Amniotic epithelial cell (primary cell): Measurements from ENCODE around the gene CCDC18.
"Not testable (repeated sequence)": the region's sequence is repeated elsewhere in the genome, so short reads cannot be mapped to it uniquely, and the experiment has no call there.

ENCODE experiments used
- DNase-seq: peaks from one replicate; pipeline ENCODE4 v3.0.0-alpha.2; 2010; ENCODE audit warnings: low read depth

The CCDC18 gene

DNA sequence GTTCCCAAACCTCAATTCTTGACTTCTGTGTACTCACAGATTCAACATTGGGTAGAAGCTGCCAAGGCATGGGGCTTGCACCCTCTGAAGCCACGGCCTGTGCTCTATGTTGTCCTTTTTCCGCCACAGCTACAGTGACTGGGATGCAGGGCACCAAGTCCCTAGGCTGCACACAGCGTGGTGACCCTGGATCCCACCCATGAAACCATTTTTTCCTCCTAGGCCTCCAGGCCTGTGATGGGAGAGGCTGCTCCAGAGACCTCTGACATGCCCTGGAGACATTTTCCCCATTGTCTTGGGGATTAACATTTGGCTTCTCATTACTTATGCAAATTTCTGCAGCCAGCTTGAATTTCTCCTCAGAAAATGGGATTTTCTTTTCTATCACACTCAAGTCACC lies 62.7 kb downstream of the CCDC18 start:
- not testable (repeated sequence) for DNase-seq

DNA sequence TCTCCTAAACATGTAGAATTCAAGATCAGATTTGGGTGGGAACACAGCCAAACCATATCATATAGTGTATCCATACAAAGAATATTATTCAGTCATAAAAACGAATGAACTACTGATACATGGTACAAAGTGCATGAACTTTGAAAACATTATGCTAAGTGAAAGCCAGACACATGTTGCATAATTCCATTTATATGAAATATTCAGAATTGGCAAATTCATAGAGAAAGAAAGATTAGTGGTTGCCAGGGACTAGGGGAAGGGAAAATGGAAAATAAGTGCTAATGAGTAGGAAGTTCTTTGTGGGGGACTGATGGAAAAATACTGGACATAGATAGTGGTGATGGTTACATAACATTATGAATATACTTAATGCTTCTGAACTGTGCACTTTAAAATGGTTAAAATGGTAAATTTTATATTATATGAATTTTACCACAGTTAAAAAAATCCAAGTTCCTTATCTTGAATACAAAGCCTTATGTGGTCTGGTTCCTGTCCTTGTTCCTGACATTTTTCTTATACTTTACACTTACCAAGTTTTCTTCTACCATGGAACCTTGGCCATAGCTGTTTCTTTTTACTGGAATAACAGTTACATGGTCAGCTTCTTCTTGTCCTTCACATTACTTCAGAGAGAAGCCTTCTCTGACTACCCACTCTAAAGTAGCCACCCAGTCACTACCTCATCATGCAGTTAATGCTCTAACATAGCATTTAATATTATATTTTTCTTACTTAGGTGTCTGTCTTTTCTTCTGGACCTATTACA lies 64.0 kb downstream of the CCDC18 start:
- DNase-seq: peak; percentile 12

GRCh38 chr1:93251966-93252365 lies 71.4 kb downstream of the CCDC18 start:
- no peak for DNase-seq

DNA sequence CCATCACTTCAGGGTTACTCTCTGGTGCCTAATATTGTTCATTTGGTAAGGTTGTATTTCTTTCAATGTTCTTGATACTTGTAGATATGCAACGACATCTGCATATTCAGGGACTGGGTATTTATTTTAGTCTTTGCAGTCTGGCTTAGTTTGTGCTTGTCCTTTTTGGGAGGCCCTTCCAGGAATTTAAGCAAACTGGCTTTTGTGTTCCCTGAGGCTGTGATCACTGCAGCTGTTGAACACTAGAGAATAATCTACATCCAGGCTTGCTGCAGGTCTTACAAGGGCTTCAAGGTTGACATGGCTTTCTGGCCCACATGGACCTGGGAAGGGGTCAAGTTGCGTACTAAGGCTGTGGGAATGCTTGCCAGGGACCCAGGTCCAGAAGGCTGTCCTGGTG lies 72.1 kb downstream of the CCDC18 start:
- no peak for DNase-seq

- DNase-seq: no peak
Observed at GRCh38 chr1:93253516-93253915, 73.0 kb downstream of the CCDC18 start.

DNA sequence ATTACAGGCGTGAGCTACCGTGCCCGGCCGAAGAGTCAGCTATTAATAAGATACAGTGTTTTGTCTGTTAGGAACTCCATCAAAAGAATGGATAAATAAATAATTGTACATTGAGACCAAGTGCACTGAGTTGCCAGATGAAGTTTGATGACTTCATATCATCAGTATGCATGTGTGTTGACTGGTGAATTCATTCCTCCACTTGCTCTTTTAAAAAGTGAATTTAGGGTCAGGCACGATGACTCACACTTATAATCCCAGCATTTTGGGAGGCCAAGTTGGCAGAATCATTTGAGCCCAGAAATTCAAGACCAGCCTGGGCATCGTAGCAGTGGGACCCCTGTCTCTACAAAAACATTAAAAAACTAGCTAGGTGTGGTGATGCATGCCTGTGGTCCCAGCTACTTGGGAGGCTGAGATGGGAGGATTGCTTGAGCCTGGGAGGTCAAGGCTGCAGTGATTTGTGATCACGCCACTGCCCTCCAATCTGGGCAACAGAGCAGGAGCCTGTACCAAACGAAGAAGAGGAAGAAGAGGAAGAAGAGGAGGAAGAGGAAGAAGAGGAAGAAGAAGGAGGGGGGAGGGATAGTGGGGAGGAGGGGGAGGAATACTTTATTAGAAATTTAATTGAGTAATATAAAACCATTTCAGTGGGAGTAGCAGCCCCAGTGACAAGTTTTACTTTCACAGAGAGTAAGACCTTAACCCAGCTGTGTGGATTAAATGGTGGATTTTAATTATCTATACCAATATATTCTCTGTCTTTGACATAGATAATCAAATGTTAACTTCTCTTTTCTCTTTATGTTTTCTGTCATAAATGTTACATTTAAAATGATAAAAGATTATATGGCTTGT lies 74.9 kb downstream of the CCDC18 start:
- peak; percentile 58 for DNase-seq

DNA sequence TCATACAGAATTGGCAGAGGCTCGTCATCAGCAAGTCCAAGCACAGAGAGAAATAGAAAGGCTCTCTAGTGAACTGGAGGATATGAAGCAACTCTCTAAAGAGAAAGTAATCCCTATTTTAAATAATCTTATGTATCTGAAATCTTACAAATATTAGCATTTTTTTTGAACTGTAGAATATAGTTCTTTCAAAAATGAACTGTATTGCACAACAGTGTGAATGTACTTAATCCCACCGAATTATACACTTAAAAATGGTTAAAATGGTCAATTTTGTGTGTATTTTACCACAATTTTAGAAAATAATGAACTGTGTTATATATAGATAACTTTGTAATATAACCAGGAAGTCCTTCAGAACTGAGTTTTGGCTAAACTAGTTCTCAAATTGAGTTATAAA lies 75.9 kb downstream of the CCDC18 start:
- DNase-seq: no peak

- no peak for DNase-seq
Observed at GRCh38 chr1:93257889-93258288, 77.4 kb downstream of the CCDC18 start.

DNA sequence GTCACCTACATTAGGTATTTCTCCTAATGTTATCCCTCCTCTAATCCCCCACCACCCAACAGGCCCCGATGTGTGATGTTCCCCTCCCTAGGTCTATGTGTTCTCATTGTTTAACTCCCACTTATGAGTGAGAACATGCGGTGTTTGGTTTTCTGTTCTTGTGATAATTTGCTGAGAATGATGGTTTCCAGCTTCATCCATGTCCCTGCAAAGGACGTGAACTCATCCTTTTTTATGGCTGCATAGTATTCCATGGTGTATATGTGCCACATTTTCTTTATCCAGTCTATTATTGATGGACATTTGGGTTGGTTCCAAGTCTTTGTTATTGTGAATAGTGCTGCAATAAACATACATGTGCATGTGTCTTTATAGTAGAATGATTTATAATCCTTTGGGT lies 80.2 kb downstream of the CCDC18 start:
- not testable (repeated sequence) for DNase-seq

DNA sequence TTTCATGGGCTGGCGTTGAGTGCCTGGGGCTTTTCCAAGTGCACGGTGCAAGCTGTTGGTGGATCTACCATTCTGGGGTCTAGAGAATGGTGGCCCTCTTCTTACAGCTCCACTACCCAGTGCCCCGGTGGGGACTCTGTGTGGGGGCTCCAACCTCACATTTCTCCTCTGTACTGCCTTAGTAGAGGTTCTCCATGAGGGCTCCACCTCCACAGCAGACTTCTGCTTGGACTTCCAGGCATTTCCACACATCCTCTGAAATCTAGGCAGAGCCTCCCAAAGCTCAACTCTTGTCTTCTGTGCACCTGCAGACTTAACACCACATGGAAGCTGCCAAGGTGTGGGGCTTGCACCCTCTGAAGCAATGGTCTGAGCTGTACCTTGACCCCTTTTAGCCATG lies 82.1 kb downstream of the CCDC18 start:
- no peak for DNase-seq

- DNase-seq: not testable (repeated sequence)
Observed at GRCh38 chr1:93268888-93269287, 88.4 kb downstream of the CCDC18 start.

- DNase-seq: not testable (repeated sequence)
Observed at GRCh38 chr1:93275262-93275633, 94.7 kb downstream of the CCDC18 start.

DNA sequence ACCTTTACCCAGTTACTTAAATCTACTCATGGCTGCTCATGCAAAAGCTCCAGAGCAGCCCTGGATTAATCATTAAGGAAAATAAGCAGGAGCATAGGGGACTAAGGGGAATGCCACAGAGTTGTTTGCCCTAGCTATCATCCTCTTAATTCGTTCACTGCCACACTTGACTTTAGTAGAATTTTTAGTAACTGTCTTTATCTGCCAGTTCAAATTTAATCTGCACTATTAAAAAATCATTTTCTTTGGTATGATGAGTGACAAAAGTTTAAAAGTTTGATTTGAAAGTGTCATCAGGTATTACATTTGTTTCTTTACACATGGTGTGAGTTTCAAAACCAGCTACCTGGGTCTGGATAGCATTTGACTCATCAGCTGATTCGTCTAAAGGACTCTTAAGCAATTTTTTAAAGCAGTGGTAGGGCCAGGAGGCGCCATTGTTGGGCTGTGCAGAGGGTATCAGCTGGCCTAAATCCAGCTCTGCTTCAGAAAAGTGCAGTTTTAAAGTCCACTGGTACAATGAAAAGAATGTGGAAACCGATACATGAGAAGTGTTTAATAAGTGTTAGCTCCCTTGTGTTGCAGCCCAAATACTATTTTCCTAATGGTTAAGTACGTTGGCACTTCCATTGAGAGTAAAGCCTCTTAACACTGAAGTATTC lies 95.2 kb downstream of the CCDC18 start:
- peak; percentile 17 for DNase-seq

DNA sequence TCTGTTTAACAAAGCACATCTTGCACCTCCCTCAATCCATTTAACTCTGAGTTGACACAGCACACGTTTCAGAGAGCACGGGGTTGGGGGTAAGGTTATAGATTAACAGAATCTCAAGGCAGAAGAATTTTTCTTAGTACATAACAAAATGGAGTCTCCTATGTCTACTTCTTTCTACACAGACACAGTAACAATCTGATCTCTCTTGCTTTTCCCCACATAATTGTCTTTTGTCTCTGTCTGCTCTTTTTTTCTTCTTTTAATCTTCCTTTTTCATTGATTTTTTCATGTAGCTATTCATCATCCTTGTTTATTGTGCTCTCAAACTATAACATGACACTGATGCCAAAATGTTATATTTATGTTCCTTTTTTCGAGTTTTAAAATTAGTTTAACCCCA lies 97.0 kb downstream of the CCDC18 start:
- not testable (repeated sequence) for DNase-seq

GRCh38 chr1:93283496-93283895 lies 103.0 kb downstream of the CCDC18 start:
- DNase-seq: no peak

GRCh38 chr1:93288558-93288957 lies 108.0 kb downstream of the CCDC18 start:
- peak; percentile 6 for DNase-seq

- DNase-seq: no peak
Observed at GRCh38 chr1:93296555-93297154, 116.1 kb downstream of the CCDC18 start.

DNA sequence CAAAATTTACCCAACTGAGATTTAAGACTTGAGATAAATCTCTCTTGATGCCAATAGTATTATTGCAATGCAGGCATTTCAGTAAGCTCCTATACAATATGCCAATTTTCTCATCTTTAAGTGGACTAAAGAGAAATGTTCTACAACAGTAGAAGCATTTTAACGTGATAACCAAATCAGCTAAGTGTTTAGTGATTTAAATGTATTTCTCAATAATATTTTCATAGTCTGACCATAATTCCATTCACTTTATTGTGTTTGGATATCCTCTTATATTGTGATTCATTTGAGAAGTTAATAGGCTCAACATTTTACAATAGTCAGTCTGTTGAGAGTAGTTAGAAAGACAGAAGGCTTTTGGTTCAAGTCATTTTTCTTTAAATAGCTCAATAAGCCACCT lies 120.6 kb downstream of the CCDC18 start:
- DNase-seq: no peak

- no peak for DNase-seq
Observed at GRCh38 chr1:93302078-93302477, 121.6 kb downstream of the CCDC18 start.

GRCh38 chr1:93304716-93305138 lies 124.2 kb downstream of the CCDC18 start:
- peak; percentile 83 for DNase-seq

GRCh38 chr1:93306920-93307319 lies 126.4 kb downstream of the CCDC18 start:
- no peak for DNase-seq

- DNase-seq: no peak
Observed at GRCh38 chr1:93313026-93313425, 132.5 kb downstream of the CCDC18 start.
